Measurements from ENCODE around the gene CTSK.
A peak's percentile ranks its signal among the peaks of the same experiment; 100 is the strongest.
"Not testable (repeated sequence)": the region's sequence is repeated elsewhere in the genome, so short reads cannot be mapped to it uniquely, and the experiment has no call there.

CTSK gene

DNA sequence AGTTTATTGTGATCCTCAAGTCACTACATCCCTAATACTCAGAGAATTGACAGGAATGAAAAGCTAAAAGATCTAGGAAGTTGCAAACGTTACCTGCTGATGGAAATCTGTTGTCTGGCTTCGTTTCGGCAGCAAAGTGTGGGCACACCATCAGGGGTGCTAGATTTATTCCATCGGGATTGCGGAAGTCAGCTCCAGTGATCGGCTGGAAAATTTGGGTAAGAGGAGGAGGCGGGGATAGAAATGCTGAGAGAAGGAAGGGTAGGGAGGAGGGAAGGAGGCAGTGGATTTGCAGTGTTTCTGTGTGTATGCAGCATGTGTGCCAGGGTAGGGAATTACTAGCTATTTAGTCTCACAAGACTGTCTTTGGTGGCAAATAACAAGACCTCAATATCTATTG is at the start of gene CTSK:
Gene CTSK, minus strand, starts transcription at position 140 of the 400 bp plus-strand sequence. CDS start 1,455 bp downstream, outside the sequence.
- DNase-seq: no peak

DNA sequence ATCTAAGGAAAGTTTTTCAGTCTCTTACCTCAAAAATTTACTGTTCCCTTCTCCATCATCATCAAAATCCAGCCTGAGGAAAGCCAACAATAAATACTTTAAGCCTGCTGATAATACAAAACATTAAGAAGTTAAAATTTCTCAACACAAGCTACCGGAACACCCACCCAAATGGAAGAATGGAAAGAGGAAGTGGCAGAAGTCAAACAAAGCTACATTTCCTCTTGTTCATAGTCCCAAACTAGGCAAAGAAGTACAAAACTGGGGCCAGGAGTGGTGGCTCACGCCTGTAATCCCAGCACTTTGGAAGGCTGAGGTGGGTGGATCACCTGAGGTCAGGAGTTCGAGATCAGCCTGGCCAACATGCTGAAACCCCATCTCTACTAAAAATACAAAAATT is 44.7 kb upstream of the CTSK start:
- DNase-seq: not testable (repeated sequence)

DNA sequence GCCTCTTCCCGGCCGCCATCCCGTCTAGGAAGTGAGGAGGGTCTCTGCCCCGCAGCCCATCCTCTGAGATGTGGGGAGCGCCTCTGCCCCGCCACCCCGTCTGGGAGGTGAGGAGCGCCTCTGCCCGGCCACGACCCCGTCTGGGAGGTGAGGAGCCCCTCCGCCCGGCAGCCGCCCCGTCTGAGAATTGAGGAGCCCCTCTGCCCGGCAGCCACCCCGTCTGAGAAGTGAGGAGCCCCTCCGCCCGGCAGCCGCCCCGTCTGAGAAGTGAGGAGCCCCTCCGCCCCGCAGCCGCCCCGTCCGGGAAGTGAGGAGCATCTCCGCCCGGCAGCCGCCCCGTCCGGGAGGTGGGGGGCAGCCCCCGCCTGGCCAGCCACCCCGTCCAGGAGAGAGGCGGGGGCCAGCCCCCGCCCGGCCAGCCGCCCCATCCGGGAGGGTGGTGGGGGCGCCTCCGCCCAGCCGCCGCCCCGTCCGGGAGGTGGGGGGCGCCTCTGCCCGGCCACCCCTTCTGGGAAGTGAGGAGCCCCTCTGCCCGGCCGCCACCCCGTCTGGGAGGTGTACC is 42.8 kb upstream of the CTSK start:
- not testable (repeated sequence) for DNase-seq

DNA sequence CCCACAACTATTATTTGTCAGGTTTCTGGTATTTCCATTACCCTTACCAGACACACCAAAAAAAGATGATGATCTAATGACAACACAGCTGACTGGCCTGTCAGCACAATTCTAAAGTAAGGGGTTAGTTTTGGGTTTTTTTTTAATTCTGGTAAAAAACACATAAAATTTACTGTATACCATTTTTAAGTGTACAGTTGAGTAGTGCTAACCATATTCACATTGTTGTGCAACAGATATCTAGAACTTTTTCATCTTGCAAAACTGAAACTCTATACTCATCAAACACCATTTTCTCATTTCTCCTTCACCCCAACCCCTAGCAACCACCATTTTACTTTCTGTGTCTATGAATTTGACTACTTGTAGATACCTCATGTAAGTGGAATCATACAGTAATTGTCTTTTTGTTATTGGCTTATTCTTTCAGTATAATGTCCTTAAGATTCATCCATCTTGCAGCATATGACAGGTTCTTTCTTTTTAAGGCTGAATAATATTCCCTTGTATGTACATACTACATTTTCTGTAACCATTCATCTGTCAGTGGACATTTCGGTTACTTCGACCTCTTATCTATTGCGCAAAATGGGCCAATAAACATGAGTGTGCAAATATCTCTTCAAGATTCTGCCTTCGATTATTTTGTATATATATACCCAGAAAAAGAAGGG is 38.5 kb upstream of the CTSK start:
- no peak for DNase-seq

DNA sequence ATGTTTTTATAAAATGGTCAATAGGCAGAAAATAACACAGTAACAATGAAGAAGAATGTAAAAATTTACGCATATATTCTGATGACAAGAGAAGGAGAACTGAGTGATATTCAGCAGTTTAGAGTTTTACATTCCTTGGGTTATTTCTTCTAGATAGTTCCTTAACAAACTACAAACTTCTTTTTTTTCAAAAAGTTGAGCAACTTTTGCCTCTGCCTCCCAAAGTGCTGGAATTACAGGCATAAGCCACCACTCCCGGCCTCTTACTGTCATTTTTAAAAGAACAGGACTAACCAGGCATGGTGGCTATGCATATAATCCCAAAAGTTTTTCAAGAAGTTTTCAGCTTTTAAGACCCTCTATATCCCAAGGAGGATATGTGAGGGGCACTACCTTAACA is 35.4 kb upstream of the CTSK start:
- no peak for DNase-seq

DNA sequence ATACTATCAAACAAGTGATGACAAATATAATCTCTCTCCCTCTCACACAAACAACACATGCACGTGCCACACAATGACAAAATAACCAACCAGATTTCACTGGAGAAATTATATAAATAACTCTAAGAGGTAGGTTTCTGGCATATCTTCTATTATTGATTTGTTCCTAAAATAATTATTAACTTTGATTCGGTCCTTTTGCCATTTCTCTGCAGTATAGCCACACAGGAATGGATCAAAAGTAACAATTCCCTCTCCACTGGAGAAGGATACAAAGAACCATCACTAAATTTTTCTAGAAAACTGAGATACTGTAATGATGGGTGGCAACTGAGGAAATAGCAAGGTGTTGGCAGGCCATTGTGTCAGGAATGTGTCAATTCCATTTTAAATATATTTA is 34.9 kb upstream of the CTSK start:
- no peak for DNase-seq

DNA sequence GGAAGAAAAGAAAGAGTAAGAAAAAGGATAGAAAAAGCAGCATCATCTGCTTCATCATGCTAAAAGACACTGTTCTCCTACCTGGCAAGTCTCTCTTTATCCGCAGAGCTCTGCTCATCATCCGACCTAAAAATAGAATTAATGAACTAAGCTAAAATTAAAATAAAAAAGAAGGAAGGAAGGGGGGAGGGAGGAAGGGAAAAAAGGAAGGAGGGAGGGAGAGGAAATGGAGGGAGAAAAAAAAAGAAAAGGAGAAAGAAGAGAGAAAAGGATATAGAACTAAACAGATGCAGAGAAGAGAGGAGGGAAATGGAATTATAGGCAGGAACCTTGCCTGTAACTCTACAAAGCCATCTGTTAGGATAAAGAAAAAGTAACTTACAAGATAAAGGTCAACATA is 34.3 kb upstream of the CTSK start:
- no peak for DNase-seq

DNA sequence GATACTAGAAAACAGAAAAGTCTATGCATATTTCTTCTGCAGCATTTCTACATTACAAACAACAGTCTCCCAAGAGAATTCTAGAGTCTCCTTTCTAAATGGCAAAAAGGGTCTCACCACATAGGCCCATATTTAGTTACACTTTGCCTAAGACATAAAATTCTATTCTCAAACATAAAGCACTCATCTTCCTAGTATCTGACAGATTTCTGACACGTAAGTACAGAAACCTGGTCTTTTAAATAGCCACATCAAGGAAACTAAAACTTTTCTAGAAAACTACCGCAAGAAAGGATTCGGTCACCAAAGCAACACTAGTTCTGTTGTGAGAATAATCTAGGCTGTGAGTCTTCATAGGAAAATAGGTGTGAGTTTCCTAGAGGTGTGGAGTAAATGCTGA is 33.6 kb upstream of the CTSK start:
- no peak for DNase-seq

DNA sequence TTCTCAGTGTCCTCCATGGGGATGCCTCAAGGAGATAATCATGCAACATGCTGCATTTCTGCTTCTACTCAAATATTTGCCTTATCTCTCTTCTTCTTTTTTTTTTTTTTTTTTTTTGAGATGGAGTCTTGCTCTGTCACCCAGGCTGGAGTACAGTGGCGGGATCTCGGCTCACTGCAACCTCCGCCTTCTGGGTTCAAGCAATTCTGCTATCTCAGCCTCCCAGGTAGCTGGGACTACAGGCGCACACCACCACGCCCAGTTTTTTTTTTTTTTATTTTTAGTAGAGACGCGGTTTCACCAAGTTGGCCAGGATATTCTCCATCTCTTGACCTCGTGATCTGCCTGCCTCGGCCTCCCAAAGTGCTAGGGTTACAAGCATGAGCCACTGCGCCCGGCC is 32.8 kb upstream of the CTSK start:
- not testable (repeated sequence) for DNase-seq

DNA sequence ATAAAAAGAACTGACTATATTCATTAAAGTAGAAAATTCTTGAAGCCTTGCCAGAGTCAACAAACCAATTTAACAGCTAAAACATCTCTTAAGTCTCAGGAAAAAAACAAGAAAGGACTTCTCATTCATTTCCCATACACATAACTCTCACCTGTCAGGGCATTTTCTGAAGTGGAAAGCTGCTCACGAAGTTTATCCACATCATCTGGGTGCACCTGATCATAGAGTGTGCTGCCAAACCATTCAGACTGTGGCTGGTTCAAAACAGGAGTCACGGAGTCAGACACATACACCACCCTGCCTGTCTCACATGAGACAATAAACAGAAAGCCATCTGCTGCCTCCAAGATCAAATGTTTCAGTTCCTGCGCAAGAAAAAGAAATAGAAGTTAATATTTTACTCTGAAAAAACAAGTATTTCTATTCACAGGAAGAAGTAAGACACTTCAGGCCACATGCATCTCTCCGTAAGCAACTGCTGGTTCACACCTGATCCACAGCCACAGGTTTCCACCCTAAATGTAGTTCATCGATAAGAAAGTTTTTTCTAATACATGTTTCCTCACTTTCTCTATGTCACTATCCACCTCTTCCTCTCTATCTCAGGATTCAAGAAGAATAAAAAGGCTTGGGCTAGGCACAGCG is 28.2 kb upstream of the CTSK start:
- DNase-seq: no peak

DNA sequence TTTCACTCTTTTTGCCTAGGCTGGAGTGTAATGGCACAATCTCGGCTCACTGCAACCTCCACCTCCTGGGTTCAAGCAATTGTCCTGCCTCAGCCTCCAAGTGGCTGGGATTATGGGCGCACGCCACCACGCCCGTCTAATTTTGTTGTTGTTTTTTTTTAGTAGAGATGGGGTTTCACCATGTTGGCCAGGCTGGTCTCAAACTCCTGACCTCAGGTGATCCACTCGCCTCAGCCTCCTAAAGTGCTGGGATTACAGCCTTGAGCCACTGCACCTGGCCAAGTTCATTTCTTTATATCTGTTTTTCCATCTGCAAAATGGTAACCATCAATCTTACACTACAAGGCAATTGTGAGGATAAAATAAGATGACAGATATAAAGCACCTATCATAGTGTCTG is 25.9 kb upstream of the CTSK start:
- DNase-seq: not testable (repeated sequence)

DNA sequence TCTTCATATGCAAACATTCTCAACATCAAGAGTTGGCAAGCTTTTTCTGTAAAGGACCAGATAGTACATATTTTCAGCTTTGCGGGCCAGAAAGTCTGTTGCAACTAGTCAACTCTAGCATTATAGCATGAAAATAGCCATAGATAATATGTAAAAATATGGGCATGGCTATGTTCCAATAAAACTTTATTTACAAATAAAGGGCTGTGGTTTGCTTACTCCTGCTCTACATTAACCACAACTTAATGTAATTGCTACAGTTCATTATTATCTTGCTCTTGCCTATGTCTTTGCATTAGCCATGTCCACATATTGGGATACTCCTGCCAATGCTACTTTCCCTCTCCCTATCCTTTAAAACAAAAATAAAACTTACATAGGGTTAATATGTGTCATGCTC is 24.5 kb upstream of the CTSK start:
- no peak for DNase-seq

DNA sequence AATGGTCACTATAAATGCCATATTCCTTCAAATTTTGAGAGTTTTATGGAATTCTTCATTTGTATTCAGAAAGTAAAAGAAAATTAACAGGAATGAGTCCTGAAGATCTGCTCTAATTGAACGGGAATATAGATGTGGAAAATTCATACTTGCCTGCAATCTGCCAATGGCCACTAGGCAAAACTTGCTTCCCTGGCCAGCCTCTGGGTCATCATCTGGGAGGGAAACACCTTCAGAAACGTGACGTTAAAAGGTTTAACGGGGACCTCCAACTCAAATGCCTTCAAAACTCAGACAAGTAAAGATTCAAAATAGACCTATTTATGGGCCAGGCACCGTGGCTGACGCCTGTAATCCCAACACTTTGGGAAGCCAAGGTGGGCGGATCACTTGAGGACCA is 21.7 kb upstream of the CTSK start:
- no peak for DNase-seq

DNA sequence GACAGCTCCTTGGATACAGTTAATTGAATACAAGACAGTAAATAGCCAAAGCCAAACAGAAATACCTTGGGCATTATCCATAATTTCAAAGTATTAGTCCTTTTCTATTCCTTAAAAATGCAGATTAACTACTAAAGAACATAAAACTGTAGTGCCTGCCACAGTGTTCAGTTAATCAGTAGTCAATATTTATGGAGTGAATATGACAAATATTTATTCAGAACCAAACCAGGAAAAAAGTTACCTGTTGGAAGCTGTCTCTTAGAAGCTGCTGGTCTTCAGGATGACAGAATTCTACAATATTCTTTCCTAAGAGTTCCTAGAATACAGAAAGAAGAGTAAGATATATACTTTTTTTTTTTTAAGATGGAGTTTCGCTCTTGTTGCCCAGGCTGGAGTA is 18.2 kb upstream of the CTSK start:
- no peak for DNase-seq

DNA sequence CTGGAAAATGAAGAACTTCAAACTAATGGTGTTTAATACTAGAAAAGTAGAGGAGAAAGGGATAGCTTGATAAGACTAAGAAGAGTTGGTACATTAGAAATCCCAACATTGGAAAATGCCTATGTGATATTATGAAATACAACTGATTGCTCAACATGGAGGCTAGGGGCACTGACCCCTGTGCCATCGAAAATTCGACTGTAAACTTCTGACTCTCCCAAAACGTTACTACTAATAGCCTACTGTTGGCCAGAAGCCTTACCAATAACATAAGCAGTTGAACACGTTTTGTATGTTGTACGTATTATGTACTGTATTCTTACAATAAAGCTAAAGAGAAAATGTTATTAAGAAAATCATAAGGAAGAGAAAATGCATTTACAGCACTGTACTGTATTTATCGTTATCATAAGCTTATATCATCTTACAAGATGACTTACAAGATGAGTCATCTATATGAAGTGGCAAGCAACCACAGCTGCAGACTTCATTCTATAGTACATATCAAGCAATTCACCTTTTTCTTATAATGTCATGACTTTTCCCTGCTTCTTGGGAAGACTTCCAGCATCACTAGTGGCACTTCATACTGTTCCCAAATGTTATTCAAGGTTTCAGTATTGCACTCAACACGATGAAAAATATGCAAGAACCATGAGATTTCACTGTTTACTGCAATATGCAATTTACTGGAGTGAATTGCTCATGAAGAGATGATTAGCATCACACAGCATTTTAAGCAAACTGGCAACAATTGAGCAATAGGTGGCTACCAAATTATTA is 12.9 kb upstream of the CTSK start:
- no peak for DNase-seq

DNA sequence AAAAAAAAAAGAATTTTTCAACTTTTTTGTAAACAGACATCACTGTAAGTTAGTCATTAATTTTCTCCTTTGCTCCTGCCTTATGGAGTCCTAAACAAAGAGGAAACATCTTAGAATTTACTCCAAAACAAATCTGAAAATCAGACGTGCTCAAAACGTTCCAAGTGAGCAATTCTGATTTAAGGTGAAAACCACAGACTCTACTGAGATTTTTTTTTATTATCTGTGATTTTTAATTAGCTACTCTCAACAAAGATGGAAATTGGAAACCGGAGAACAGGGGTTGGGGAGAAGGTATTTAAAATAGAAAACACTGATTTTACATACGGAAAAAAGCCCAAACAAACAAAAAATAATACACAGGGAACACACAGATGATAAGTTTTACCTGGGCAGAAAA is 7.8 kb upstream of the CTSK start:
- no peak for DNase-seq

DNA sequence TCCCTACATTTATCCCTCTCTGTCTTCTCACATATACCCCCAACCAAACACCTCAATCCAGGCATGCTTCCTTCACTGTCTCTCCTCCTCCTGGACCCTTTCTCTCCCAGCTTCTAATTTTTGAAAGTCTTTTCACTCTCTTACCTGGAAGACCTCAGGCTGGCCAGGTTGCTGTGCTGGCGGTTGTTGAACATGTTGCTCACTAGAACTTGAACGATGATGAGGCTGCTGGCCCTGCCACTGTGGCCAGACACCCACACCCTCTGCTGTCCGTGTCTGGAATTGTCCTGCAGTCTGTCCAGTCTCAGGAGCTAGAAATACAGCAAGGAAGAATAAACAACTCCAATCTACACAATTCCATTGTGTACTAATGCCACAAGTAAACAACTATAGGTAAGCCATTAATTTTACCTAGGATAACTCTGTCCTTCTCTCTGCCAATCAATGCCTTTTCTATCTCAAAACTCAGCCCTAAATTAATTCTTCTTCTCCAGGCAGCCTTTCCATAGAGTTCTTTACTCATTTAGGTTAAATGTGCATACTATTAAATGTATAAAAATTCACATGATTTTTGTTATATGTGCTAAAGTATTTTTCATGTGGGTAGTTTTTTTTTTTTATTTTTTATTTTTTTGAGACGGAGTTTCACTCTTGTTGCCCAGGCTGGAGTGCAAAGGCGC is 5.1 kb upstream of the CTSK start:
- DNase-seq: peak; percentile 10 to 26

DNA sequence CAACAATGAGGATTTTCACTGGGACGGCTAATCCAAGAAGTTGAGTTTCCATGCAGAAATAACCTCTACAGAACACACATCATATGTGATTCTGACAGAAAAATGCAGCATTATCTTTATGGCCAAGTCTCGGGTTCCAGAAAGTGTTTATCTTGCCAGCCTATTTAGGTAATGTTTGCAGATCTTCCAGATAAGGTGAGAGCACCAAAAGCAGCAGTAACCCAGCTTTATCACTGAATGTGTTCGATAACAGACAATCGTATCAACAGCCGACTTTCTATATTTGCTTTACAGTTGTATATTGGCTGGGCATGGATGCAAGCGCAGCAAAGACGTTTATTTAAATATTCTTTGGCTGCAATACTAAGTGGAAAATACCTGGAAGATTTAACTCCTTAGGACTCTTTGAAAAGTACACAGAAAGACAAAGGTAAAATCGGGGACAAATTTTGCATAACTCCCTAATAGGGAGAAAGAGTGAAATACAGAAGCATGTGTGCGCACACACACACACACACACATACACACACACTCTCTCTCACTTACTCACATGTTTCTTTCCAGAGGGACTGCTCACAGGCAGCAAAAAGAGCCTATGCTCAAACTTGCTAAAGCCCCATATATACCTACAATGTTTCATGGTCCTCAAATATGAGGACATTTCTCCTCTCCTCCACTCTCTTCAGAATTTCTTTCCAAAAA is 3.0 kb upstream of the CTSK start:
- no peak for DNase-seq

DNA sequence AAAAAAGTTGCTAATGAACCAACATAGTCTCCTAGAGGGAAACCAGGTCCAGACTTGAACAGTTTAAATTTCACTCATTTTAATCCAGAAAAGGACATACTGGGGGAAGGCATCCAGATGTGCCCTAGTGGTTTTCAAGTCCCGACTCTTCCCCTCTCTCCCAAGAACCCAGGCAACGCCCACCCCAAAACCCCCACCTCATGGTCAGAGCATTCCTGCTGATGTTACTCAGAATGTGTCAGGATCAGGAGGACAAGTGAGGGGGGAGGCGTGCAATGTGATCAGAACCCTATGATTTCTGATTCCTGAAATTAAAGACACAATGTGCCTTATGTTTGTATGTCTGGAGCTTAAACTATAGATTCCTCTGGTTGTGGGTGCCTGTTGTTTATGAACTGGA is 1.6 kb upstream of the CTSK start:
- no peak for DNase-seq

DNA sequence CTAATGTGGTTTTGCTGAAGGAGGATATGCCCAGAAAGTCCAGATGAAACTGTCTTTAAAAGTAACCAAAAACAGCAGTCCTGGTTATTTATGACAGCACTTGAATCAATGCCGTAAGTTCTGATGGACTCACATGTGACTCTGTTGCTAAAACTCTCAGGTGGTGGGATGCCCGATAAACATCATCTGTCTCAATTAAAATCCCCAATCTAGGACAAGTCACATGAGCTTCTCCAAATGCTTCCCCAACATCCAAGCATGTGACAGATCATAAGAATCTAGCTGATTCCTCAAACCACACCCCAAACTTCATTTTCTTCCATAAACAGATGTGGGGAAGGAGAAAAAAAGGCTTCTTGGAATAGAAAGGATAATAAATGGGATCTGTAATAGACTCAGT is 786 bp upstream of the CTSK start:
- DNase-seq: no peak

DNA sequence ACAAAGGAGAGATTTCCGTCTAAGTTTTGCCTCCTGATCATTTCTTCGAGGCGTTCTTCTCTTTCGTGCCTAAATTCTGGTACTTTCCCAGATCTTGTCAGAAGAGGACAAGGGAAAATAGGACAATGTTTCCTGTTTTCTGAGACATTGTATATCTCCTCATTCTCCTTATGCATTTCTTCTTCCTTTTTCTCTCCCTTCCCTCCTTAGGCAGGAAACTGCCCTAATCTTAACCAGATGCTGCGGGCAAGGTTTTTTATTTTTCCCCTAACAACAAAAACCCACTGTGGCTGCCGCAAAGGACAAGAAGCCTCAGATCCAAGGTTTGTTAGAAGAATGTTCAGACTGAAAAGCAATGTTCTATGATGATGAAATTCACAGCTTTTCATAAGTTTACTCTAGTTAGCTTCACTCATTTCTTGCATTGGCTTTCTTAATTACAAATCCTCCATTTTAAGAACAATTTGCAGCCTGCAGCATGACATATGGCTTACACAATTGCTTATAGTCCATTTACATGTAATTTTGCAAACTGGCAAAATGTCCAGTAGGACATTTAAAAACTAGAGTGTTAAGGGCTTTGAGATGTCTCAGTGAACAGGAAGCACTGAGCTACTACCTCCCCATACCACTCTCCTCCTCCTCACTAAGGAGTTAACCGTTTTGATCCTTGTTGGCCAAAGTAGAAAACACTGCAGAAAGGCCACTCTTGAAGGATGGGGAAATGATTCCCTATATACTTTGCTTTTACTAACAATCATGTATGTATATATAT is 624 bp downstream of the CTSK start:
- no peak for DNase-seq

DNA sequence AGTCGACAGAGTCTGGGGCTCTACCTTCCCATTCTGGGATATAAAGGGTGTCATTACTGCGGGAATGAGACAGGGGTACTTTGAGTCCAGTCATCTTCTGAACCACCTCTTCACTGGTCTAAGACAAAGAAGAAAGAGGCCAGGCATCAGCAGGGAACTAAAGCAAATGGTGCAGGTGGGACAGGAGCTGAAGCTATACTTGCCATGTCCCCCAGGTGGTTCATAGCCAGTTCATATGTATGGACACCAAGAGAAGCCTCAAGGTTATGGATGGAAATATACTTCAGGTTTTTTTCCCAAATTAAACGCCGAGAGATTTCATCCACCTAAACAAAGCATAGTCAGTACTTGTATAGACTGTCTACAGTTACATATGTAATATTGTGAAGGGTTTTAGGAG is 2.2 kb downstream of the CTSK start:
- DNase-seq: no peak
